Neutrophil (primary cell): ENCODE data around the gene NOL9.

Experiments
- H3K27ac ChIP-seq: fragments of 200-600 bp; sonication (generic); 2 replicates; pipeline ENCODE4 v1.5.1; 2016; ENCODE audit warnings: mild to moderate bottlenecking, moderate library complexity
- H3K27me3 ChIP-seq: fragments of 200-600 bp; sonication (generic); 2 replicates; pipeline ENCODE4 v1.6.0; 2016; ENCODE audit warnings: mild to moderate bottlenecking
- H3K36me3 ChIP-seq: fragments of 200-600 bp; sonication (generic); 2 replicates; pipeline ENCODE4 v1.5.1; 2017
- H3K4me1 ChIP-seq, 2 experiments: fragments of 200-600 bp in 1 of 2; sonication (generic) in 1 of 2; 1 replicate in 1 of 2; 2 replicates in 1 of 2; pipeline versions ENCODE4 v1.5.1 to v1.6.1; 2013 to 2016; ENCODE audit warnings: low read depth in 1 of 2, low read length in 1 of 2, mild to moderate bottlenecking in 1 of 2, moderate library complexity in 1 of 2; ENCODE audit not compliant: control insufficient read depth in 1 of 2, insufficient read depth in 1 of 2
- H3K4me3 ChIP-seq, 2 experiments: fragments of 200-600 bp in 1 of 2; sonication (generic) in 1 of 2; 1 replicate in 1 of 2; 2 replicates in 1 of 2; pipeline ENCODE4 v1.5.1; 2013 to 2016; ENCODE audit warnings: low read depth in 1 of 2, low read length in 1 of 2, mild to moderate bottlenecking in 1 of 2, moderate library complexity in 1 of 2
- H3K9me3 ChIP-seq: fragments of 200-600 bp; sonication (generic); 2 replicates; pipeline ENCODE4 v1.5.1; 2016
- TF ChIP-seq, protein P1 (sequence below): fragments of 200-600 bp; sonication (generic); IDR thresholded peaks from 2 replicates; pipeline ENCODE4 v1.5.1; 2016; ENCODE audit warnings: antibody characterized with exemption

NOL9 gene

DNA sequence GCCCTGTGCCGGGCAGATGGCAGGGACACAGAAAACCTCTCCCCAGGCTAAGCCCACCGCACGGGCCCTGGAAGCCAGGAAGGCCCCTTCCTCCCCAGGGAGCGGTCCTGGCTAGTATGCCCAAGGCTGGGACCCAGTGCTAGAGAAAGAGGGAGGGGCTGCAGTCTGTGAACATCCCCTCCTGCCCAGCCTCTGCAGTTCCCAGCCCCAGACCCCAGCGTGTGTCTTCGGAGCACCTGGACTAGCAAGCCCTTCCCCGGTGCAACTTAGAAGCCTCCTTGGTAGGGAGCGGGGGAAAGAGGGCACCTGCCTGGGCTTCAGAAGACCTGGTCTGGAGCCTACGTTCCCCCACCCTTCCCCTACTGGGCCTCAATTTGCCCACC is 64.9 kb downstream of the NOL9 start:
- Histone ChIP-seq H3K9me3 (no peaks in the 10 kb centered on the region), H3K4me1 (peaks cover 0 to 8% of the 10 kb centered on the region in 2 experiments), H3K36me3 (no peaks in the 10 kb centered on the region), H3K27ac (no peak overlapping the region), H3K27me3 (peaks cover 100% of the 10 kb centered on the region), H3K4me3 (no peak overlapping the region)
- TF ChIP-seq, protein P1, sequence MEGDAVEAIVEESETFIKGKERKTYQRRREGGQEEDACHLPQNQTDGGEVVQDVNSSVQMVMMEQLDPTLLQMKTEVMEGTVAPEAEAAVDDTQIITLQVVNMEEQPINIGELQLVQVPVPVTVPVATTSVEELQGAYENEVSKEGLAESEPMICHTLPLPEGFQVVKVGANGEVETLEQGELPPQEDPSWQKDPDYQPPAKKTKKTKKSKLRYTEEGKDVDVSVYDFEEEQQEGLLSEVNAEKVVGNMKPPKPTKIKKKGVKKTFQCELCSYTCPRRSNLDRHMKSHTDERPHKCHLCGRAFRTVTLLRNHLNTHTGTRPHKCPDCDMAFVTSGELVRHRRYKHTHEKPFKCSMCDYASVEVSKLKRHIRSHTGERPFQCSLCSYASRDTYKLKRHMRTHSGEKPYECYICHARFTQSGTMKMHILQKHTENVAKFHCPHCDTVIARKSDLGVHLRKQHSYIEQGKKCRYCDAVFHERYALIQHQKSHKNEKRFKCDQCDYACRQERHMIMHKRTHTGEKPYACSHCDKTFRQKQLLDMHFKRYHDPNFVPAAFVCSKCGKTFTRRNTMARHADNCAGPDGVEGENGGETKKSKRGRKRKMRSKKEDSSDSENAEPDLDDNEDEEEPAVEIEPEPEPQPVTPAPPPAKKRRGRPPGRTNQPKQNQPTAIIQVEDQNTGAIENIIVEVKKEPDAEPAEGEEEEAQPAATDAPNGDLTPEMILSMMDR: no peak

DNA sequence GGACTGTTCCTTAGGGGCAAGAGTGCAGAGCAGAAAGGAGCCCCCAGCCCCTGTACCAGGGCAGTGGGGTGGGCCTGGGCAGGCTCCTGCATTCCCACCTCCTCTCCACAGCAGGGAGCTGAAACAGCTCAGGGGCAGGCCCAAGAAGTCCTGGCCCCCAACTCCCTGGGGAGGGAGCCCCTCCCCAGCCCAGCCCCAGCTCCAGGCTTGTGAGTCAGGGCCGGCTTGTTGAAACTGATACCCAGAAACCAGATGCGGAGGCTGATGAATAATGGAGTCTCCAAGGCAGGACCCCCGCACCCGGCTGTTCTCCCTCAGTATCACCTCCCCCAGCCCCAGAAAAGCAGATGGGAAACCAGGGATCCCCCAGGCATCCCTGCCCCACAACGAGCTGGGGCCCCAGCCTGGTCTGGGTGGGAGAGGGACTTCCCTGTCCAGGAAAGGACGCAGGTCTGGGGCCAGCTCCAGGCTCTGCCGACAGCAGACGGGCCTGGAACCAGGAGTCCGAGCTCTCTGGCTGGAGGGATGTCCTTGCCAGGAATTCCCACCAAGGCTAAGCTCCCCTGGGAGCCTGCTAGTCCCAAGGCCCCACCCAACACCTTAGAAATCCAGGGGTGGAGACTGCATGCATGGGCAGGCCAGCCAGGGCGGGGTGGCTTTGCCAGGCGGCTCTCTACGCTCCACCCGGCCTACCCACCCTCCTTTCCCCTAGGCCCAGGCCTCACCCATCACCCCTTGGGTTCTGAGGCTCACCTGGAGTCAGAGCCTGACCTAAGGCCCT is 65.5 kb downstream of the NOL9 start:
- Histone ChIP-seq H3K27ac (no peak overlapping the region), H3K4me1 (peaks cover 0 to 8% of the 10 kb centered on the region in 2 experiments), H3K4me3 (no peak overlapping the region), H3K27me3 (peaks cover 100% of the 10 kb centered on the region), H3K36me3 (no peaks in the 10 kb centered on the region), H3K9me3 (no peaks in the 10 kb centered on the region)
- TF ChIP-seq, protein P1: no peak

DNA sequence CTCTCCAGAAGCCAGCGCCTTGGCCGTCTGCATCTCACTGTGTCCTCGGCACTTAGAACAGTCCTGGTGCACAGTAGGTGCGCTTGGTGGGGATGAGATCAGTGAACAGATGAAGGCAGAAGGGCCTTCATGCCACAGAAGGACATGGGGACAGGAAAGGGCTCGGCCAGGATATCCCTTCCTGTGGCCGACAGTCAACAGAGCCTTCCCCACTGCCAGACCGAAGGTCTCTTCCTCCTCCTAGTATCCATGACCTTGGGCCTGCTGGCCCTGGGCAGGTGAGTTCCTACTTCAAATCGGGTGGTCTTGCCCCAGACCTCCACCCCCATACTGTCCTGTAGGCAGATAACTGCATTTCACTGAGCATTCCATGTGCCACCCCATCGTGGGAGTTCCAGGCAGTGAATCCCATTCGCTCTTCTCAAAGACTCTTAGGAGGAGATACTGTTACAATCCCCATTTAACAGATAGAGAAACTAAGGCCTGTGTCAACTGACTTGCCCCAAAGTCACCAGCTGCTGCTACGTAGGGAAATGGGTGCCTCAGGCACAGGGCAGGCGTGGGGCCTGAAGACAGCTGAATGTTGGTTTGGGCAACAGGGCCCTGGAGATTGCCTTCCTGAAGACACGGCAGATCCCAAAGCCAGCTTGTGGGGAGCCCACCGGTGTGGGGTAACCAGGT is 66.4 kb downstream of the NOL9 start:
- H3K27ac ChIP-seq: no peak overlapping the region
- peaks cover 0 to 8% of the 10 kb centered on the region in 2 experiments for H3K4me1 ChIP-seq
- TF ChIP-seq, protein P1: no peak
- H3K27me3 ChIP-seq: peaks cover 100% of the 10 kb centered on the region
- no peaks in the 10 kb centered on the region for H3K36me3 ChIP-seq
- no peak overlapping the region for H3K4me3 ChIP-seq
- no peaks in the 10 kb centered on the region for H3K9me3 ChIP-seq

DNA sequence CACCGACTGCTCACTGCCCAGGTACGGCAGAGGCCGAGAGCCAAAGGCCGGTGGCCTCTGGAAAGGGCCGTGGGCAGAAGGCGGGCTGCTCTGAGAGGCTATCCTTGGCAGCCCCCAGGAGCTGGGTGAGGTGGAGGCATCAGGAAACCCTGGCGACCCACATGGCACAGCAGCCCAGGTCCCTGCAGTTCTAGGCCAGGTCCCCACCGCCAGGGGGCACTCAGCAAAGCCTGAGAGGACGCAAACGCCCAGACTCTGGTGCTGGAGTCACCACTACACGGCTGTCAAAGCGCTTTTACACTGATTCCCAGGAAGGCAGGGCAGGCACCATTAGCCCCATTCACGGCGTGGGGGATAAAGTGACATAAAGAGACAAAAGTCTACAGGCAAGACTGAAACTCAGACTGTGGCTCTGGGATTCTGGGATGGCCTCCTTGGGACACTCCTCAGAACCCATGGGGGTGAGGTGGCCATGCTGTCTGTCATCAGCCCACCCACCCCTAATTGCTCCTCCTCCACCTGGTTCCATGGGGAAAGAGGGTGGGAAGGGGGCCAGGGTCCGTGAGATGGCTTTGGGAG is 67.8 kb downstream of the NOL9 start:
- no peak overlapping the region for H3K27ac ChIP-seq
- TF ChIP-seq, protein P1: peak; percentile 52
- peaks cover 100% of the 10 kb centered on the region for H3K27me3 ChIP-seq
- H3K36me3 ChIP-seq: no peaks in the 10 kb centered on the region
- no peak overlapping the region for H3K4me3 ChIP-seq
- H3K9me3 ChIP-seq: no peaks in the 10 kb centered on the region
- H3K4me1 ChIP-seq: peaks cover 0 to 8% of the 10 kb centered on the region in 2 experiments

DNA sequence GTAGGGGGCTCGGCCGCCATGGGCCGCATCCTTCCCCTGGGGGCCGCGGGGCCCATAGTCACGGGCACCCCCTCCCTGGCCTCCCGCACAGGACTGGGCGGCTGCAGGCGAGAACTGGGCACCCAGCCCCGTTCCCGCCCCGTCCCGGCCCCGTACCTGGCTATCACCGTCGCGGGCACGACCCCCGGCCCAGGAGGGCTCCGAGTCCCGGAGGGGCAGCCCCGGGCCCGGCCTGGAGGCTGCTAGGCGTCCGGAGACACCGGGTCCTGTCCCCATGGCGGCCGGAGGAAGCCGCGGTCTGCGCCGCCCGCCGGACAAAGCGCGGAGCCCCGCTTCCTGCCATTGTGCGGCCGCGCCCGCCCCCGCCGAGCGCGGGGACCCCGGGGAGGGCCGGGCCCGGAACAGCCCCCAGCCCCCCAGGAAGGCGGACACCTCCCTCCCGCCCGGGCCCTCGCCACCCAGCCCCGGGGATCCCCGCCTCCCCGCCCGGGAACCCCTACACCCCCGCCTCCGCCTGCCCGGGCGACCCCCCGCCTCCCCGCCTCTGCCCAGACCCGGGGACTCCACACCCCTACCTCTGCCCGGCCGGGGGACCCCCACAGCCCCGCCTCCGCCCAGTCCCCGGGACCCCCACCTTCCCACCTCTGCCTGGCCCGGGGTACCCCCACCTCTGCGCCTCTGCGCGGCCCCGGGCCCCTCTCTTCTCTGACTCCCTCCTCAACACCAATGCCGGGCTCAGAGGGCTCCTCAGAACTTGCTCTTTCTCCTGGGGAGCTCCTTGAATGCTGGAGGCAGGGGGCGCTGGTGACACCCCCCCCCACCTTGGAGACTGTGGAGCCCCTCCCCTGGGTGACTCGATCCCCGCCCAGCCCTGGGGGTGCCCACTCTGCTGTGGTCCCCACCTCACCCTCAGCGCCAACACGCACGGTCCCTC is 68.9 kb downstream of the NOL9 start:
- peaks cover 96% of the 10 kb centered on the region for H3K27me3 ChIP-seq
- H3K4me3 ChIP-seq: no peak overlapping the region
- H3K9me3 ChIP-seq: no peaks in the 10 kb centered on the region
- H3K36me3 ChIP-seq: no peaks in the 10 kb centered on the region
- no peak overlapping the region for H3K27ac ChIP-seq
- H3K4me1 ChIP-seq: peaks cover 0 to 6% of the 10 kb centered on the region in 2 experiments
- TF ChIP-seq, protein P1: no peak
